HG03575 (cell line): Measurements from ENCODE around the gene RIPK3.

ENCODE experiments used
- ATAC-seq: cut with Tn5 transposase; IDR thresholded peaks from one replicate; pipeline ENCODE4 v1.9.1; 2021; ENCODE audit not compliant: unreplicated experiment, insufficient number of reproducible peaks, low FRiP score; ENCODE audit errors: extremely low read depth

The RIPK3 gene

GRCh38 chr14:24291446-24292117 is 48.2 kb downstream of the RIPK3 start:
- ATAC-seq = no peak

- ATAC-seq = no peak
These were observed 49.0 kb downstream of the RIPK3 start for GRCh38 chr14:24290746-24291145.

GRCh38 chr14:24289649-24290280 is 50.0 kb downstream of the RIPK3 start:
- ATAC-seq = no peak

GRCh38 chr14:24286996-24287395 is 52.8 kb downstream of the RIPK3 start:
- ATAC-seq = no peak
